Ovary (tissue), 1 donor: Measurements from ENCODE around the gene KRTAP10-10.

Experiments
- EP300 ChIP-seq: sonication (generic); formaldehyde crosslinking; IDR thresholded peaks from one replicate; pipeline ENCODE4 v1.6.1; 2017; ENCODE audit warnings: antibody characterized with exemption
- POLR2A ChIP-seq: fragments of 450-650 bp; IDR thresholded peaks from one replicate; pipeline ENCODE4 v1.6.1; 2017; ENCODE audit warnings: antibody characterized with exemption, mild to moderate bottlenecking, moderate library complexity

- no peak for TF ChIP-seq EP300
- no peak for TF ChIP-seq POLR2A
Observed at GRCh38 chr21:44630440-44630839, 6.7 kb upstream of the KRTAP10-10 start.
